WTC11 (cell line): ENCODE data around the gene OR8B12. TPM values are rescaled to one million over a fixed set of nuclear protein-coding genes. Genes with fewer than 3 reads are reported as not detected.

Experiments used
- ATAC-seq: fragments of 200-7000 bp; cut with Tn5 transposase; 2 replicates; pipeline ENCODE4 v1.10.0; 2021; ENCODE audit warnings: mild to moderate bottlenecking, moderate library complexity
- CTCF ChIA-PET: fragments of 300-600 bp; sonication (Branson Sonifier 250); formaldehyde crosslinking; loops from one replicate; lab custom pipeline; 2021; ENCODE audit warnings: antibody characterized with exemption; lab: Charles Lee
- POLR2A ChIA-PET: fragments of 350-600 bp; sonication (Branson Sonifier 250); formaldehyde crosslinking; loops from one replicate; lab custom pipeline; 2021; ENCODE audit warnings: antibody characterized with exemption; lab: Charles Lee
- DNase-seq: peaks from one replicate; pipeline ENCODE4 v3.0.0; 2021; ENCODE audit warnings: low spot score
- H3K27ac Mint-ChIP-seq: 2 replicates; pipeline ENCODE4 v1.8.0; 2021; ENCODE audit warnings: mixed read lengths
- H3K27me3 Mint-ChIP-seq: 2 replicates; pipeline ENCODE4 v1.8.0; 2021; ENCODE audit warnings: low read depth, mild to moderate bottlenecking, moderate library complexity, mixed read lengths
- H3K36me3 Mint-ChIP-seq: 2 replicates; pipeline ENCODE4 v1.8.0; 2021; ENCODE audit warnings: mixed read lengths
- H3K4me1 Mint-ChIP-seq: 2 replicates; pipeline ENCODE4 v1.8.0; 2022; ENCODE audit warnings: mixed read lengths
- H3K4me3 Mint-ChIP-seq: 2 replicates; pipeline ENCODE4 v1.8.0; 2021; ENCODE audit warnings: mild to moderate bottlenecking, moderate library complexity, mixed read lengths
- H3K9me3 Mint-ChIP-seq: 2 replicates; pipeline ENCODE4 v1.8.0; 2021; ENCODE audit warnings: mixed read lengths
- CTCF ChIP-seq: fragments of 200-600 bp; IDR thresholded peaks from 2 replicates; pipeline ENCODE4 v1.8.0; 2022; ENCODE audit warnings: antibody characterized with exemption
- ELF4 ChIP-seq: sonication (generic); formaldehyde crosslinking; IDR thresholded peaks from 2 replicates; pipeline ENCODE4 v1.8.1; 2022; ENCODE audit warnings: low read depth, mild to moderate bottlenecking, moderate library complexity, missing genetic modification reagents
- GABPB1 ChIP-seq: sonication (generic); formaldehyde crosslinking; IDR thresholded peaks from 2 replicates; pipeline ENCODE4 v1.8.1; 2023; ENCODE audit warnings: mild to moderate bottlenecking, missing genetic modification reagents
- HMGA2 ChIP-seq: fragments of 250-450 bp; sonication (Bioruptor Pico); IDR thresholded peaks from 2 replicates; pipeline ENCODE4 v1.4.0; 2021; ENCODE audit warnings: mild to moderate bottlenecking, moderate library complexity
- HMGXB4 ChIP-seq: sonication (generic); formaldehyde crosslinking; IDR thresholded peaks from 2 replicates; pipeline ENCODE4 v1.8.1; 2023; ENCODE audit warnings: mild to moderate bottlenecking, moderate library complexity, missing genetic modification reagents
- IRF2 ChIP-seq: sonication (generic); formaldehyde crosslinking; IDR thresholded peaks from 2 replicates; pipeline ENCODE4 v1.8.0; 2022; ENCODE audit warnings: low read depth, missing genetic modification reagents, borderline replicate concordance
- MXD4 ChIP-seq: fragments of 250-450 bp; sonication (Bioruptor Pico); IDR thresholded peaks from 2 replicates; pipeline ENCODE4 v1.8.0; 2021; ENCODE audit warnings: mild to moderate bottlenecking, moderate library complexity, borderline replicate concordance
- NR1H2 ChIP-seq: sonication (generic); formaldehyde crosslinking; IDR thresholded peaks from 2 replicates; pipeline ENCODE4 v1.9.0; 2021; ENCODE audit warnings: mild to moderate bottlenecking, moderate library complexity, missing genetic modification reagents
- PRRX2 ChIP-seq: fragments of 250-450 bp; sonication (Bioruptor Pico); IDR thresholded peaks from 2 replicates; pipeline ENCODE4 v1.8.0; 2021; ENCODE audit warnings: mild to moderate bottlenecking
- SP1 ChIP-seq: sonication (generic); formaldehyde crosslinking; conservative IDR thresholded peaks from 2 replicates; pipeline ENCODE4 v1.8.1; 2022; ENCODE audit warnings: missing genetic modification reagents
- ZNF423 ChIP-seq: fragments of 250-450 bp; sonication (Bioruptor Pico); IDR thresholded peaks from 2 replicates; pipeline ENCODE4 v2.1.2; 2022; ENCODE audit warnings: mild to moderate bottlenecking, moderate library complexity
- ZNF532 ChIP-seq: fragments of 250-450 bp; sonication (Bioruptor Pico); IDR thresholded peaks from 2 replicates; pipeline ENCODE4 v1.9.0; 2021; ENCODE audit warnings: mild to moderate bottlenecking, borderline replicate concordance
- ZNF671 ChIP-seq: fragments of 250-450 bp; sonication (Bioruptor Pico); IDR thresholded peaks from 2 replicates; pipeline ENCODE4 v1.8.0; 2021; ENCODE audit warnings: mild to moderate bottlenecking
- total RNA-seq: library from RNA; stranded (reverse); gene quantifications from 3 replicates; pipeline ENCODE4 v1.2.3, GENCODE V29; 2021
- TF ChIP-seq, protein P1 (sequence below): fragments of 250-450 bp; sonication (Bioruptor Pico); IDR thresholded peaks from 2 replicates; pipeline ENCODE4 v1.9.0; 2021; ENCODE audit warnings: mild to moderate bottlenecking
- TF ChIP-seq, protein P2 (sequence below): sonication (generic); formaldehyde crosslinking; IDR thresholded peaks from 2 replicates; pipeline ENCODE4 v1.8.0; 2023; ENCODE audit warnings: missing genetic modification reagents, mild to moderate bottlenecking, borderline replicate concordance

Gene OR8B12
- total RNA-seq, 1 experiment from 2014 or later, result not detected

GRCh38 chr11:124591430-124591829, 48.0 kb upstream of the OR8B12 start (continued):
- TF ChIP-seq, protein P1, sequence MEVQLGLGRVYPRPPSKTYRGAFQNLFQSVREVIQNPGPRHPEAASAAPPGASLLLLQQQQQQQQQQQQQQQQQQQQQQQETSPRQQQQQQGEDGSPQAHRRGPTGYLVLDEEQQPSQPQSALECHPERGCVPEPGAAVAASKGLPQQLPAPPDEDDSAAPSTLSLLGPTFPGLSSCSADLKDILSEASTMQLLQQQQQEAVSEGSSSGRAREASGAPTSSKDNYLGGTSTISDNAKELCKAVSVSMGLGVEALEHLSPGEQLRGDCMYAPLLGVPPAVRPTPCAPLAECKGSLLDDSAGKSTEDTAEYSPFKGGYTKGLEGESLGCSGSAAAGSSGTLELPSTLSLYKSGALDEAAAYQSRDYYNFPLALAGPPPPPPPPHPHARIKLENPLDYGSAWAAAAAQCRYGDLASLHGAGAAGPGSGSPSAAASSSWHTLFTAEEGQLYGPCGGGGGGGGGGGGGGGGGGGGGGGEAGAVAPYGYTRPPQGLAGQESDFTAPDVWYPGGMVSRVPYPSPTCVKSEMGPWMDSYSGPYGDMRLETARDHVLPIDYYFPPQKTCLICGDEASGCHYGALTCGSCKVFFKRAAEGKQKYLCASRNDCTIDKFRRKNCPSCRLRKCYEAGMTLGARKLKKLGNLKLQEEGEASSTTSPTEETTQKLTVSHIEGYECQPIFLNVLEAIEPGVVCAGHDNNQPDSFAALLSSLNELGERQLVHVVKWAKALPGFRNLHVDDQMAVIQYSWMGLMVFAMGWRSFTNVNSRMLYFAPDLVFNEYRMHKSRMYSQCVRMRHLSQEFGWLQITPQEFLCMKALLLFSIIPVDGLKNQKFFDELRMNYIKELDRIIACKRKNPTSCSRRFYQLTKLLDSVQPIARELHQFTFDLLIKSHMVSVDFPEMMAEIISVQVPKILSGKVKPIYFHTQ (CRISPR knock-in tag), result no peak
- no peak for TF ChIP-seq PRRX2 (CRISPR knock-in tag)
- TF ChIP-seq IRF2 (CRISPR knock-in tag), result no peak
- no peak for TF ChIP-seq HMGA2 (CRISPR knock-in tag)
- no peak for TF ChIP-seq ZNF532
- no peak for TF ChIP-seq NR1H2 (CRISPR knock-in tag)
- no peak for TF ChIP-seq MXD4 (CRISPR knock-in tag)
- no peak for TF ChIP-seq ZNF423 (CRISPR knock-in tag)

- no peaks in the 10 kb centered on the region for H3K36me3 Mint-ChIP-seq
- POLR2A ChIA-PET, result no interaction called here
- DNase-seq, result peak; percentile 59
- no peak overlapping the region for H3K4me3 Mint-ChIP-seq
- TF ChIP-seq, protein P2, sequence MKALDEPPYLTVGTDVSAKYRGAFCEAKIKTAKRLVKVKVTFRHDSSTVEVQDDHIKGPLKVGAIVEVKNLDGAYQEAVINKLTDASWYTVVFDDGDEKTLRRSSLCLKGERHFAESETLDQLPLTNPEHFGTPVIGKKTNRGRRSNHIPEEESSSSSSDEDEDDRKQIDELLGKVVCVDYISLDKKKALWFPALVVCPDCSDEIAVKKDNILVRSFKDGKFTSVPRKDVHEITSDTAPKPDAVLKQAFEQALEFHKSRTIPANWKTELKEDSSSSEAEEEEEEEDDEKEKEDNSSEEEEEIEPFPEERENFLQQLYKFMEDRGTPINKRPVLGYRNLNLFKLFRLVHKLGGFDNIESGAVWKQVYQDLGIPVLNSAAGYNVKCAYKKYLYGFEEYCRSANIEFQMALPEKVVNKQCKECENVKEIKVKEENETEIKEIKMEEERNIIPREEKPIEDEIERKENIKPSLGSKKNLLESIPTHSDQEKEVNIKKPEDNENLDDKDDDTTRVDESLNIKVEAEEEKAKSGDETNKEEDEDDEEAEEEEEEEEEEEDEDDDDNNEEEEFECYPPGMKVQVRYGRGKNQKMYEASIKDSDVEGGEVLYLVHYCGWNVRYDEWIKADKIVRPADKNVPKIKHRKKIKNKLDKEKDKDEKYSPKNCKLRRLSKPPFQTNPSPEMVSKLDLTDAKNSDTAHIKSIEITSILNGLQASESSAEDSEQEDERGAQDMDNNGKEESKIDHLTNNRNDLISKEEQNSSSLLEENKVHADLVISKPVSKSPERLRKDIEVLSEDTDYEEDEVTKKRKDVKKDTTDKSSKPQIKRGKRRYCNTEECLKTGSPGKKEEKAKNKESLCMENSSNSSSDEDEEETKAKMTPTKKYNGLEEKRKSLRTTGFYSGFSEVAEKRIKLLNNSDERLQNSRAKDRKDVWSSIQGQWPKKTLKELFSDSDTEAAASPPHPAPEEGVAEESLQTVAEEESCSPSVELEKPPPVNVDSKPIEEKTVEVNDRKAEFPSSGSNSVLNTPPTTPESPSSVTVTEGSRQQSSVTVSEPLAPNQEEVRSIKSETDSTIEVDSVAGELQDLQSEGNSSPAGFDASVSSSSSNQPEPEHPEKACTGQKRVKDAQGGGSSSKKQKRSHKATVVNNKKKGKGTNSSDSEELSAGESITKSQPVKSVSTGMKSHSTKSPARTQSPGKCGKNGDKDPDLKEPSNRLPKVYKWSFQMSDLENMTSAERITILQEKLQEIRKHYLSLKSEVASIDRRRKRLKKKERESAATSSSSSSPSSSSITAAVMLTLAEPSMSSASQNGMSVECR (CRISPR knock-in tag), result no peak
- no peak for TF ChIP-seq GABPB1
- no peak for TF ChIP-seq HMGXB4 (CRISPR knock-in tag)
- TF ChIP-seq CTCF, result peak; percentile 41
- no peak for TF ChIP-seq ZNF671 (CRISPR knock-in tag)
- TF ChIP-seq SP1, result no peak
- no peak for TF ChIP-seq ELF4 (CRISPR knock-in tag)
- TF ChIP-seq, all 79 proteins: peak for 1
- CTCF ChIA-PET, result interaction anchor here (0.6 to 1.9 kb wide), 7 partner anchors 15 to 184 kb away, joined by 3 to 8 read pairs (median 3); no protein-coding TSS in a partner anchor
- Mint-ChIP-seq H3K9me3 (no peaks in the 10 kb centered on the region), H3K27me3 (no peaks in the 10 kb centered on the region), H3K27ac (no peak overlapping the region), H3K4me1 (peaks cover 7% of the 10 kb centered on the region)
- peak; percentile 65 for ATAC-seq
Observed at GRCh38 chr11:124586238-124586860, 42.9 kb upstream of the OR8B12 start.
